K562 (cell line): ENCODE measurements around the gene HIVEP1. TPM values are rescaled to one million over a fixed set of nuclear protein-coding genes. Genes with fewer than 3 reads are reported as not detected.

Experiments used
- ATF7 ChIP-seq: fragments of 450-650 bp; IDR thresholded peaks from 2 replicates; pipeline ENCODE4 v1.7.1; 2014; ENCODE audit warnings: mild to moderate bottlenecking, moderate library complexity
- CREB3L1 ChIP-seq: fragments of 450-650 bp; IDR thresholded peaks from 2 replicates; pipeline ENCODE4 v1.6.1; 2014; ENCODE audit warnings: low read depth, mild to moderate bottlenecking, moderate library complexity, borderline replicate concordance
- CREM ChIP-seq: IDR thresholded peaks from 2 replicates; pipeline ENCODE4 v1.6.1; 2014; ENCODE audit warnings: antibody characterized with exemption, low read depth
- DEAF1 ChIP-seq: fragments of 450-650 bp; formaldehyde crosslinking; IDR thresholded peaks from 2 replicates; pipeline ENCODE4 v1.4.0; 2020; ENCODE audit warnings: mild to moderate bottlenecking, moderate library complexity
- DMBX1 ChIP-seq: fragments of 250-450 bp; sonication (Bioruptor Pico); IDR thresholded peaks from 2 replicates; pipeline ENCODE4 v1.8.0; 2022; ENCODE audit warnings: inconsistent platforms, mild to moderate bottlenecking, moderate library complexity, borderline replicate concordance
- JUND ChIP-seq, 2 experiments: IDR thresholded peaks; 2 replicates in 1 of 2; 3 replicates in 1 of 2; pipeline ENCODE4 v1.6.1; 2011; ENCODE audit warnings: borderline replicate concordance in 2 of 2, low read depth in 2 of 2, low read length in 2 of 2, improper control_type of control experiment in 1 of 2, missing biosample characterization in 1 of 2, missing genetic modification characterization in 1 of 2, missing genetic modification reagents in 1 of 2
- KDM2B ChIP-seq: fragments of 250-450 bp; sonication (Bioruptor Pico); IDR thresholded peaks from 2 replicates; pipeline ENCODE4 v1.8.0; 2021; ENCODE audit warnings: mild to moderate bottlenecking, moderate library complexity
- L3MBTL2 ChIP-seq: fragments of 450-650 bp; IDR thresholded peaks from 2 replicates; pipeline ENCODE4 v1.6.1; 2016; ENCODE audit warnings: mild to moderate bottlenecking, moderate library complexity
- MAFF ChIP-seq: IDR thresholded peaks from 2 replicates; pipeline ENCODE4 v1.6.1; 2012; ENCODE audit warnings: low read length, improper control_type of control experiment
- MXD1 ChIP-seq: fragments of 250-450 bp; sonication (Bioruptor Pico); IDR thresholded peaks from 2 replicates; pipeline ENCODE4 v1.8.0; 2021; ENCODE audit warnings: borderline replicate concordance, mild to moderate bottlenecking, moderate library complexity; ENCODE audit not compliant: poor library complexity, severe bottlenecking
- NBN ChIP-seq: fragments of 450-650 bp; IDR thresholded peaks from 2 replicates; pipeline ENCODE4 v1.6.1; 2016; ENCODE audit warnings: low read depth, mild to moderate bottlenecking
- NFE2 ChIP-seq: IDR thresholded peaks from 2 replicates; pipeline ENCODE4 v1.6.1; 2014; ENCODE audit warnings: antibody characterized with exemption, low read depth
- RAD21 ChIP-seq, 2 experiments: fragments of 250-450 bp in 1 of 2; fragments of 450-650 bp in 1 of 2; sonication (Bioruptor Pico) in 1 of 2; formaldehyde crosslinking in 1 of 2; IDR thresholded peaks in 1 of 2; conservative IDR thresholded peaks in 1 of 2; 2 replicates each; pipeline versions ENCODE4 v1.4.0 to v1.8.0; 2020 to 2022; ENCODE audit warnings: mild to moderate bottlenecking in 2 of 2, moderate library complexity in 1 of 2
- RNF2 ChIP-seq: sonication (generic); IDR thresholded peaks from 2 replicates; pipeline ENCODE4 v1.6.1; 2016
- SLC30A9 ChIP-seq: fragments of 250-450 bp; sonication (Bioruptor Pico); IDR thresholded peaks from 2 replicates; pipeline ENCODE4 v1.8.0; 2022; ENCODE audit warnings: mild to moderate bottlenecking, moderate library complexity
- SRSF3 ChIP-seq: fragments of 200-400 bp; formaldehyde crosslinking; IDR thresholded peaks from 2 replicates; pipeline ENCODE4 v1.6.1; 2016; ENCODE audit warnings: mild to moderate bottlenecking, low read length, moderate library complexity; ENCODE audit not compliant: insufficient read depth
- TFAP4 ChIP-seq: sonication (generic); formaldehyde crosslinking; IDR thresholded peaks from 2 replicates; pipeline ENCODE4 v1.8.0; 2022; ENCODE audit warnings: missing genetic modification reagents, mild to moderate bottlenecking, moderate library complexity, borderline replicate concordance
- TRIM24 ChIP-seq, 2 experiments: fragments of 450-650 bp; IDR thresholded peaks; 2 replicates each; pipeline ENCODE4 v1.6.1; 2016
- ZNF592 ChIP-seq: fragments of 450-650 bp; IDR thresholded peaks from 2 replicates; pipeline ENCODE4 v1.6.1; 2017; ENCODE audit warnings: antibody characterized with exemption, mild to moderate bottlenecking
- polyA plus RNA-seq, 8 experiments: library from polyadenylated mRNA; depleted of rRNA in 4 of 8; stranded (reverse) in 5 of 8; unstranded in 3 of 8; fragments of >200 nt; fragmentation: Nextera tagmentation in 2 of 8; fragmentation: Illumina TruSeq in 1 of 8; extraction: Ambion mirVana in 2 of 8; extraction: Trizol in 1 of 8; gene quantifications; 2 replicates each; pipeline versions ENCODE4 v1.2.1 to v1.2.3, GENCODE V29; 2011 to 2014; ENCODE audit warnings: inconsistent platforms in 1 of 8, missing spikeins in 1 of 8
- total RNA-seq, 7 experiments: library from RNA; depleted of rRNA in 6 of 7; stranded (reverse); fragments of >200 nt in 6 of 7; fragmentation: Illumina TruSeq in 2 of 7; extraction: Trizol in 2 of 7; gene quantifications; 2 replicates each; pipeline versions ENCODE4 v1.2.1 to v1.2.3, GENCODE V29; 2011 to 2021; ENCODE audit warnings: low replicate concordance in 1 of 7

HIVEP1 gene
- total and polyA plus RNA-seq, 9 of the 15 experiments (the other 6 are each of a cell fraction or from before 2014, with no cell fraction given) = 6.0 to 33.3 (median 21.7) TPM

- TF ChIP-seq CREM = peak; percentile 58
- TF ChIP-seq NFE2 = peak; percentile 87
- 0 out of 4 replicates have a peak, but pooled peaks of 1 of the 2 experiments have one; percentile 10 for TF ChIP-seq RAD21 (CRISPR knock-in tag; conservative IDR thresholded peaks at IDR 0.05 in 1 of 2, IDR thresholded peaks at IDR 0.05 in 1 of 2)
- TF ChIP-seq MAFF = no peak
- TF ChIP-seq ATF7 = 0 out of 2 replicates have a peak, but pooled peaks have one; percentile 9
- TF ChIP-seq TRIM24 (IDR thresholded peaks at IDR 0.05) = peak; percentile 46 to 73
- peak; percentile 89 for TF ChIP-seq L3MBTL2
- TF ChIP-seq KDM2B = no peak
- peak; percentile 68; the same call in 1 of the 2 replicates for TF ChIP-seq DMBX1
- TF ChIP-seq TFAP4 (CRISPR knock-in tag) = peak; percentile 80
- no peak for TF ChIP-seq SRSF3
- TF ChIP-seq JUND (IDR thresholded peaks at IDR 0.05; ENCODE audit: borderline replicate concordance, low read depth, low read length) = no peak
- TF ChIP-seq JUND (tag; IDR thresholded peaks at IDR 0.05; ENCODE audit: borderline replicate concordance, low read depth, low read length) = no peak
- TF ChIP-seq MXD1 (CRISPR knock-in tag) = no peak
- TF ChIP-seq SLC30A9 (CRISPR knock-in tag) = no peak
- no peak for TF ChIP-seq RNF2
- TF ChIP-seq CREB3L1 = no peak
- TF ChIP-seq DEAF1 (CRISPR knock-in tag) = no peak
- peak; percentile 72 for TF ChIP-seq ZNF592
- TF ChIP-seq NBN = 0 out of 2 replicates have a peak, but pooled peaks have one; percentile 40
These were observed 36.6 kb upstream of the HIVEP1 start (continued) for GRCh38 chr6:11975353-11975977.
